K562 (cell line): ENCODE results near the gene AGMO.

Experiments used
- HDGF ChIP-seq: fragments of 450-650 bp; IDR thresholded peaks from 2 replicates; pipeline ENCODE4 v1.6.1; 2016
- TF ChIP-seq, protein P1 (sequence below): sonication (generic); formaldehyde crosslinking; IDR thresholded peaks from 2 replicates; pipeline ENCODE4 v1.8.0; 2022; ENCODE audit warnings: mild to moderate bottlenecking, low read depth, missing genetic modification reagents

DNA sequence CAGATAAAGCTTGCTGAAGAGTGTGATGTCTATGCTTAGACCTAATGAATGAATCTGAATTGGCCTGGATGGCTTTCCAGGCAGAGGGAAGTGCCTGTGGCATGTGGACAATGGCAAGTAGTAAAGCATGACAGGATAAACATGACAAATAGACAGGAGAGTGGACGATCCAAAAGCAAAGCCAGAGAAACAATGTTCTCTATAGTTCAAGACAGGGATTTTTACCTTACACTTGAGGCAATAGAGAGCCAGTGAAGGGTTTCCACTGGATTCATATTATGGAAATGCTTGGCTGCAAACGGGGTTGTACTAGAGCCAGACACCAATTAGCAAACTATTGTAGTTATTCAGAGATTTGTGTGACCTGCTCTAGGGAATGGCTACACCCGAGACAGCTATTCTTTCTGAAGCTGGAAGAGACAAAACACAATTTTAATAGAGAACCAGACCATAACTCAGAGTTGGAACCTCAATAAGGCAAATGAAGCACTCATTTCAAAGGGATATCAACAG lies 2.3 kb downstream of the AGMO start:
- TF ChIP-seq, protein P1, sequence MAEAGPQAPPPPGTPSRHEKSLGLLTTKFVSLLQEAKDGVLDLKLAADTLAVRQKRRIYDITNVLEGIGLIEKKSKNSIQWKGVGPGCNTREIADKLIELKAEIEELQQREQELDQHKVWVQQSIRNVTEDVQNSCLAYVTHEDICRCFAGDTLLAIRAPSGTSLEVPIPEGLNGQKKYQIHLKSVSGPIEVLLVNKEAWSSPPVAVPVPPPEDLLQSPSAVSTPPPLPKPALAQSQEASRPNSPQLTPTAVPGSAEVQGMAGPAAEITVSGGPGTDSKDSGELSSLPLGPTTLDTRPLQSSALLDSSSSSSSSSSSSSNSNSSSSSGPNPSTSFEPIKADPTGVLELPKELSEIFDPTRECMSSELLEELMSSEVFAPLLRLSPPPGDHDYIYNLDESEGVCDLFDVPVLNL (CRISPR knock-in tag), result no peak
- TF ChIP-seq HDGF, result no peak
